Stimulated activated CD4-positive, alpha-beta T cell treated with anti-CD3 and anti-CD28 coated beads, Interleukin-15, amount 100 ng/mL, for 24 hours (primary cell): Measurements from ENCODE around the gene SWT1.
A peak's percentile ranks its signal among the peaks of the same experiment; 100 is the strongest.

Experiments used
- DNase-seq: peaks from one replicate; pipeline ENCODE4 v3.0.0-alpha.2; 2020

The SWT1 gene

GRCh38 chr1:185328255-185328654 is 171.3 kb downstream of the SWT1 start:
- no peak for DNase-seq

GRCh38 chr1:185334182-185334581 is 177.2 kb downstream of the SWT1 start:
- DNase-seq: no peak

GRCh38 chr1:185337246-185337645 is 180.3 kb downstream of the SWT1 start:
- DNase-seq: no peak

- peak; percentile 22 for DNase-seq
These were observed 182.0 kb downstream of the SWT1 start for GRCh38 chr1:185338719-185339622.

- no peak for DNase-seq
These were observed 184.3 kb downstream of the SWT1 start for GRCh38 chr1:185341196-185341781.
